RKO (cell line): ENCODE data around the gene ZCCHC24.
A peak's percentile ranks its signal among the peaks of the same experiment; 100 is the strongest.
"Not testable (repeated sequence)": the region's sequence is repeated elsewhere in the genome, so short reads cannot be mapped to it uniquely, and the experiment has no call there.

ENCODE experiments used
- DNase-seq: peaks from one replicate; pipeline ENCODE4 v3.0.0-alpha.2; 2016; ENCODE audit warnings: low spot score

The ZCCHC24 gene

DNA sequence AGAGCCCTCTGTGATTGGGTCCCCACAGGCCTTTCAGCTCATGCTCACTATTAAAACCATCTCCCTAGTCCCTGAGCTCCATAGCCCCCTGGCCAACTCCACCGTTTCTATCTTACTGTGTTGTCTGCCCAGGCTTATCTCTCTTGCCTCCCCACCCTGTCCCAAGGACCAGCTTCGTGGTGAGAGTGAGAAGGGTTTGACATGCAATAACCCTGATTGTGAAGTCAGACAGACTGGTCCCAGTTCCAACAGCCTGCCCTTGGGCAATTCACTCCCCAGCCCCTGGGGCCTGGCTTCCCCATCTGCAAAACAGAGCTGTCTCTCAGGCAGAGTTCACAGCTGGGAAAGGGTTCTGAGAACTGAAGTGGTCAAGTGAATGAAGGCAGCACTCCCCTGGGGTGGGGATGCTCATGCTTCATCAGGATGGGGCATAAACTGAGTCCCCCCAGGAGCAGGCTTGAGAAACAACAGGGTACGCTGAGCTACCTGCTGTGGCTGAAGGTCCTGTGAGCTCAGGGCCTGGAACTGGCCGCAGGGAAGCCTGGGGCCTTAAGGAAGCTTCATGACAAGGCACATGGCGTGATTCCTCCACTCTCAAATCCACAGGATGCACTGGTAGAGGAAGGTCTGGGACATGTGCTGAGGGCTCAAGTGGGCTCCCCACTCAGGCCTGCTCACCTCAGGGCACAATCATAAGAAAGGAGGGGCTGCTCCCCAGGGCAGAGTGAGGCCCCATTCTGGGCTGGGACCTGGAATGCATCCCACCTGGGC lies 100.0 kb downstream of the ZCCHC24 start:
- DNase-seq: no peak

DNA sequence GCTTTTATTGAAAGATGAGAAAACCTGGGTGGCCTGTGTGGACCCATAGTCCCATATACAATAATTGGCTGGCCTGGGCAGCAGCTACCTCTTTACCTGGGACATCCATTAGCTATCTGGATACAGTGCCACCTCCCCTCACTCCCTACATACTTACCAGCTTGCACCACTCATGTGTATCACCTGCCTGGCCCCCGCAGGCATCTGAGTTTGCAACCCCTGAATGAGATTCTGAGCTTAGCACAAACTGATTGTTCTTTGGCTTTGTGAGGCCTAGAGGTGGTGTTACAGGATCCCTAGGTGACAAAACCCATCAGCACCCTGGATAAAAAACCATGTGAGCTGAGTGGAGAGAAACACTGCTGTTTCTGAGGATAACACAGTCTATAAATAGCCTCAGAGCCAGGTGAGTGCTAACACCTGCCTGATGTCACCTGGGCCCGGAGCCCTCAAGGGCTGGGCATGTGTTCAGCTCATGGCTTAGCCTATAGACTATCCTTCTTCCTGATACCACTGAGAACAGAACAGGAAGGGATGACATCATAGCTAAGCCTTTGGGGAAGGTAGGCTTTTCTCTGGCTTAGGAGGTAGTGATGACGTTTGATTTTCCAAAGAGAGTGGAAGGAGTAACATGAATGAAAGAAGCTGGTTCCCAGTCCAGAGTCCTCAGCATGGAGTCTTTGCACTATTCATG lies 100.8 kb downstream of the ZCCHC24 start:
- DNase-seq: no peak

DNA sequence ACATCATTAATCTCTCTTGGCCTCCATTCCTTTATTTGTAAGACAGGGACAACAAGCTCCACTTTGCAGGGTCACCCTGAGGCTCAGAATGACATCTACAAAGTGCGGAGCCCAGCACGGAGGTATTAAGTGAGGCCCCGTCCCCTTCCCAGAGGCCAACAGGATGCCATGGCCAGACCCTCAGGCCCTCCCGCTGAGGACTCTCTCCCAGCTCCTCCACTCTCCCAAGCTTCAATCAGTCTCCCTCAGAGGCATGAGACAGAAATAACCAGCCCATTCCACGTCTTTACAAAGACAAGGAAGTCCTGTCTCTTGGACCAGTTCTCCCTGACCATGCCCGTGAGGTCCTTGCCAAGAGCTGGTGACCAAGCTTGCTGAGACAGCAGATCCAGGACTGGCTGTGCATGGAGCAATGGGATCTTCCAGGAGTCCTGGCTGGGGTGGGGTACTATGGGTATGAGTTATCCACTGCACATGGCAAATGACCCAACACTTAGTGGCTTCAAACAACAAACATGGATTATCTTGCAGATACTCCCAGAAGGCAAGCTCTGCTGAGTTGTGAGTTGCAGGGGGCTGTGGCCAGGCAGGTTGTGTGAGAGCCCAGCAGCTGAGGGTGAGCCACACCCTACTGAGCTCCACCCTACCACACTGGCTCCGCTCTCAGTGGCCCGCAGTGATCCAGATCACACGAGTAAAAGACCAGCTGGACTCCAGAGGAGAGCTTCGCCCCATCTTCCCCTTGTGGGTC lies 102.4 kb downstream of the ZCCHC24 start:
- no peak for DNase-seq

DNA sequence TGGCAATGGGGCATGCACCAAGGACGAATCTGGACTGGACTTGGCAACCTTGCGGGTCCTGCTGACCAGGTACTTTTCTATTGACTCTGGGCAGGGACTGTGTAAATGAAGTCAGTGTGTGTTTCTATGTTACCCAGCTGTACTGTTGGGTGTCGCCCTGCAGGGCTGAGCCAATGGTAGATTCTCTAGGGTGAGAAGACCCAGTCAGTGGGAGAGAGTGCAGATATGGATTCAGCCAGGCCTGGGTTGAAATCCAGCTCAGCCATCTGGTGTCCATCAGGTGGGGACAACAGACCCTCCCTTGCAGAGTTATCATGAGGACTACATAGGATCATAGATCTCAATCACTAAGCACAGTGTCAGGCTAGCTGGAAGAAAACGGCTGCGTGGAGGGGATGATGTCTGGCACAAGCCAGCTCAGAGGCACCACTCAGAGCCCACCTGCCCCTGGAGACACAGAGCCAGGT lies 103.1 kb downstream of the ZCCHC24 start:
- no peak for DNase-seq

DNA sequence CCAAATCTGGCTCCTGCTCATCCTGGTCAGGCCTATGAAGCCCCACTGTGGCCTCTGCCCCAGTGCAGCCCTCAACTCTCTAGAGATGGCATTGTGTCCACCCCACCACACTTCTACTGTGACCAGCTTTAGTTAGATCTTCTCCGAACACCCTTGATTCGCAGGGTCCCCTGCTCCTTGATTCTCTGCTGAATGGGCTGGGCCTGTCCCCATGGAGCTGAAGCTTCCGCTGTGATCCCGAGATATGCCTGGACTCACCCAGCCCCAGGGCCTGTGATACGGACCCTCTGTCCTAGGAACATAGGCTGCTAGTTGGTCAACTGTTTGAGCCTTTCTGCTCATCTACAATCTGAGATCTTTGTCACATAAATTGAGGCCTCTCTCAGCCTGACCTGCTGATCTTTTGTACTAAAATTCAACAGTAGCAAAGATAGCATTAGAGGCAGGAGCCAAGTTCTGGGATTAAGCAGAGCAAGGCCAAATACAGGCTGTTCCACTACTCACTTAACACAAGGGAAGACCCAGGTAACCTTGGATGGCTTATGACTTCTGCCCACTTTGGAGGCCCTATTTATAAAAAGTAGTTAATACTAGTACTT lies 104.7 kb downstream of the ZCCHC24 start:
- no peak for DNase-seq

DNA sequence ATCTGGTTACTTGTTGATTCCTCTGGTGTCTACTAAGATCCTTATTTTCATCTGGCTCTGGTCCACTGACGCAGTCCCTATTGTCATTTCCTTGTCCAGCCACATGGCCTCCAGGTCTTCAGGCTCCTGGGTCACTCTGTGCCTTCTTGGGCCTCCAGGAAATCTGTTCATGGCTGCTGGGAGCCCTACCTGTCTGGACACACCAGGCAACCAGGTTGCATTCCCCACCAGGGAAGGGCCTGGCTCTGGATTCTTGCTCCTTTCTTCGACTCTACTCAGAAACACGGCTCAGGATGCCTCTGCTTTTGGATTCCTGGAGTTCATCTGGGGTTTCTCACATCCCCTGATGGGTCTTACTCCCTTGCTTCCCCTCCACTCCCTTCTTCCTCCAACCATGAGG lies 106.2 kb downstream of the ZCCHC24 start:
- no peak for DNase-seq

DNA sequence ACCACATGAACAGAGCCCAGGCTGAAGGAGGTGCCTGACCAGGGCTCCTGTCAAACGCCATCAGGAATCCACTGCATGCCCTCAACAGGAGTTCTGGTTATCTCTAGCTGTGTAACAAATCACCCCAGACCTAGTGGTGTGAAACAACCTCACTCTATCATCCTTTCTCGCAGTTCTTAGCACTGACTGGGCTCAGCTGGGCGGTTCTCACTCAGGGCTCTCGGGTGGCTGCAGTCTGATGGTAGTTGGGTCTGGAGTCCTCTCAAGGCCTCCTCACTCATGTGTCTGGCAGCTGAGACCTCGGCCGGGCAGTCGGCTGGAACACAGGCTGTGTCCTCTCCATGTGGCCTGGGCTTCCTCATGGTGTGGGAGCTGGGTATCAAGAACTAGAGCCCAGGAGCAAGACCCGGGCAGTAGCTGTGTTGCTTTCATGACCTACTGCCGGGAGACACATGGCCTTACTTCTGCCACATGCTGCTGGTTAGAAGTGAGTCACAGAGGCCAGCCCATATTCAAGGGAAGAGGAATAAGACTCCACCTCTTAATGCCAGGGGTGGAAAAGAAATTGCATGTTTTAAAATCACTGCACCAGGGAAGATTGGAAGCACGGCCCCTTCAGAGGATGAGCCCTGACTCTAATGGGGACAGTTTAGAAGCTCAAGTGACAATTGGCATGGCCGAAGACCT lies 107.5 kb downstream of the ZCCHC24 start:
- not testable (repeated sequence) for DNase-seq

DNA sequence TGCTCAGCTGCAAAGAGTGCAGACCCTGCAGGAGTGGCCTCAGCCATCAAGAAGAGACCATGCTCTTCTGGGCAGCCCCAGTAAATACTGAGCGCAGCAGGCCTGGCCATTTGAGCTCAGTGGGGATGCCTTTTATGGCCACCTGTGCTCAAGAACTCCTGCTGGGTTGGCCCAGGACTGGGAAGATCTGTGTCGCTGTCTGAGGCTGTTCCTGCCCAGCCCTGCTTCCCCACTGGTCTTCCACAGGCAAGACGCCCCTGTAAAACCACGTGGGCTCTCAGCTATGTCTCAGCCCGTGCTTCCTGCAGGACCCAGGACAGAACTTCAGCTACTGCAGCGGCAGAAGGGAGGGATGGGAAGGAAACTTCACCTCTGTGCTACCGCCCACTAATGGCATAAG lies 108.7 kb downstream of the ZCCHC24 start:
- DNase-seq: no peak

DNA sequence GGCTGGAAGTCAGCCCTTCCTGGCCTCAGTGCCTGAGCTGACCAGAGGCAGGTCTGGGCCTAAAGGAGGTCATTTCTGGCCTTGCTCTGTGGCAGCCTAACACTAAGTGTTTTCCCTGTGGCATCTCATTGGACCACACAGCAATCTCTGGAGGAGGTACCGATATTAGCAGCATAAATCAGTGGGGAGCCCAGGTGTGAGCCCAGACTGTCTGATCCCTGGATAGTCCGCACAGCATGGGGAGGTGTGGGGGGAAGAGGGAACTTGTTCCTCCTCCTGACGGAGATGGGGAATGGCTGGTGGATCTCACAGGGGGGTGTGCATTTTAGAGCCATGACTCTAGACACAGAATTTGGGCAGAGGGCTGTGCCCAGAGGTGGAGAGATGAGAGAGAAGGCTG lies 109.1 kb downstream of the ZCCHC24 start:
- no peak for DNase-seq

DNA sequence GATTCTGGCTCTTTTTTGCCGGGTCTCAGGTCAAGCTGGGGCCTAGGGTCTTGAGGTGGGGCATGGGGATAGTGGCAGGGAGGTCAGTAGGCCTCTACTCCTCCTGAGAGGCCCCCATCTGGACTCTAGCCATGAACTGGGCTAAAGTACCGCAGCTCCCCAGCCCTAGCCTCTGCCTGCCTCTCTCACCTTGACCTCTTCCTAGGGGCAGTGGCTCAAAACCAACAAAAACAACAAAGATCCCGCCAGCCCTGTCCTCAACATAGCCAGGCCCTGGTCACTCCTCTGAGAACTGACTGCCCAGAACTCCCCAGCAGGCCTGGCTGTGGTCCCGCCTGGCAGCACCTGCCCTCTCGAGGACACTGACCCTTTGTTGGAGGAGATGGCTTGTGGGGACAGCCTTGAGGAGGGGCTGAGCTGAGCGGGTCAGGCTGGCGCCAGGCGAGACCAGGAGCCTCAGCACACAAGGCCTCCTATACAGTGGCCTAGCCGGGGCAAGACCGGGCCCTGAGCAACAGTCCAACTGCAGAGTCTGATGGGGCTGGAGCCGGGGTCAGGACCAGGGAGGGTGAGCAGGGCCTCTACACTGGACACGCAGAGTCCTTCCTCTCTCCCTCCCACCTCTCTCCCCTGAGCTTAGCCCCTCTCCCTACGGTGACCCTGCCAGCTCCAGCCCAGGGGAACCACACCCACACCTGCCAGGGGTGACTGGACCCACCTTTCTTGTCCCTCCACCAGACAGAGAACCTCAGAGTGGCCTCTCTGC lies 109.8 kb downstream of the ZCCHC24 start:
- no peak for DNase-seq

DNA sequence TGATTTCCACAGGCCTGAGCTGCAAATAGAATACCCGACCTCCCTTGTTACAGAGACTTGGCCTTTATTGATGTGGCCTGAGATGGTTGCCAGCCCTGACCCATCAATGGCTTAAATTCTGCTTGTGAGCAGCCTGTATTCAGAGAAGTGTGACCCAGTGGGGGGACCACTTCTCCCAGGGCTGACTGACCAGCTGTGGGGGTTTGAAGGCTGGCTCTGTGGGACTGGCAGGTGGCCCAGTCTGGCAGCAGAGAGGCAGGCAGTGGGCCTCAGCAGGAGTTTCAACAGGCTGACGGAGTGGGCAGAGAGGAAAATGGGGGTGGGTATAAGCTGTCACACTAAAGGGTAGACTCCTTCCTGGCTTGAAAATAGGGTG lies 110.3 kb downstream of the ZCCHC24 start:
- no peak for DNase-seq

DNA sequence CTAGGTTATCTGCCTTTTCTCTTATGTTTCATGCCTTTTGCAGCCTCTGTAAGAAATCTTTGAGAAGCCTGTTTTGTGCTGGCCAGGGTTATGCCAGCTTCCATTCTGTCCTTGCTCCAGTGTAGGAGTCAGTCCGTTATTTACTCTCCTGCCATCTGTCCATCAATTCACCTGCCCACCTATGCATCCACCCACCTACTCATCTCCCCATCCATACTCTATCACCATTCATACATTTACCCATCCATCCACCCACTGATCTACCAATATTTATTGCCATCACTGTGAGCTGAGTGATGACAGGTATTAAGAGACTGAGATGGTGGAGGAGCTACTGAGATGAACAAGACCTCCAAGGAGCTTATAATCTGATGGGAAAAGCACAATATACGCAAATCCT lies 110.9 kb downstream of the ZCCHC24 start:
- no peak for DNase-seq

DNA sequence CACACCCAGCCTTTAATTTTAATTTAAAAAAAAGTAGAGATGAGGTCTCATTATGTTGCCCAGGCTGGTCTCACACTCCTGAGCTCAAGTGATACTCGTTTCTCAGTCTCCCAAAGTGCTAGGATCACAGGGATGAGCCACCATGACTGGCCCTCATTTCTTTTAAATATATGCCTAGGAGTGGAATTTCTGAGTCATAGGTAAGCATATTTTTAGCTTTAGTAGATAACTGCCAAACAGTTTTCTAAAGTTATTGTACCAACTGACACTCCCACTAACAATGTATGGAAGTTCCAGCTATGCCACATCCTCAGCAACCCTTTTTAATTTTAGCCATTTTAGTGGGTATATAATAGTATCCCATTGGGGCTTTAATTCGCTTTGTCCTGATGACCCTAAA lies 111.9 kb downstream of the ZCCHC24 start:
- DNase-seq: peak; percentile 82

DNA sequence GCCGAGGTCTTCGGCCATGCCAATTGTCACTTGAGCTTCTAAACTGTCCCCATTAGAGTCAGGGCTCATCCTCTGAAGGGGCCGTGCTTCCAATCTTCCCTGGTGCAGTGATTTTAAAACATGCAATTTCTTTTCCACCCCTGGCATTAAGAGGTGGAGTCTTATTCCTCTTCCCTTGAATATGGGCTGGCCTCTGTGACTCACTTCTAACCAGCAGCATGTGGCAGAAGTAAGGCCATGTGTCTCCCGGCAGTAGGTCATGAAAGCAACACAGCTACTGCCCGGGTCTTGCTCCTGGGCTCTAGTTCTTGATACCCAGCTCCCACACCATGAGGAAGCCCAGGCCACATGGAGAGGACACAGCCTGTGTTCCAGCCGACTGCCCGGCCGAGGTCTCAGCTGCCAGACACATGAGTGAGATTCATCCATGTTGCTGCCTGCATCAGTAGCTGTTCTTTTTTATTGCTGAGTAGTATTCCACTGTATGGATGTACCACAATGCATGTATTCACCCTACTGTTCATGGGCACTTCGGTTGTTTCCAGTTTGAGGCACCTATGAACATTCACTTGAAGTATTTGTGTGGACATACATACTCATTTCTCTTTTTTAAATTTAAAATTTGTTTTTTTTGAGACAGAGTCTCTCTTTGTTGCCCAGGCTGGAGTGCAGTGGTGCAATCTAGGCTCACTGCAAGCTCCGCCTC lies 112.7 kb downstream of the ZCCHC24 start:
- DNase-seq: not testable (repeated sequence)
